Ectodermal cell (in vitro differentiated cells): Measurements from ENCODE around the gene MSH5.
A peak's percentile ranks its signal among the peaks of the same experiment; 100 is the strongest.

Source experiments
- H3K27ac ChIP-seq: 2 replicates; pipeline ENCODE4 v1.7.0; 2013; ENCODE audit warnings: mild to moderate bottlenecking, low read depth, low read length; ENCODE audit not compliant: insufficient read depth, poor library complexity, severe bottlenecking
- H3K27me3 ChIP-seq: 2 replicates; pipeline ENCODE4 v1.7.0; 2013; ENCODE audit warnings: mild to moderate bottlenecking, low read length; ENCODE audit not compliant: insufficient read depth, control insufficient read depth, poor library complexity, severe bottlenecking
- H3K36me3 ChIP-seq: one replicate; pipeline ENCODE4 v1.7.0; 2013; ENCODE audit warnings: low read length; ENCODE audit not compliant: control insufficient read depth, insufficient read depth
- H3K4me1 ChIP-seq: one replicate; pipeline ENCODE4 v1.7.0; 2013; ENCODE audit warnings: low read length; ENCODE audit not compliant: control insufficient read depth, insufficient read depth
- H3K4me3 ChIP-seq: 2 replicates; pipeline ENCODE4 v1.7.0; 2013; ENCODE audit warnings: low read depth, low read length, control low read depth; ENCODE audit not compliant: insufficient read depth
- H3K9me3 ChIP-seq: 2 replicates; pipeline ENCODE4 v1.7.0; 2013; ENCODE audit warnings: mild to moderate bottlenecking, low read length, moderate library complexity; ENCODE audit not compliant: control insufficient read depth
- WGBS, 2 experiments: methylation state at CpG; one replicate each; pipeline ENCODE4 v1.1.7; 2013; ENCODE audit warnings: missing lambda C conversion rate in 2 of 2; 5-methylcytosine and 5-hydroxymethylcytosine counted together

Gene MSH5

GRCh38 chr6:31758281-31758680, 18.5 kb downstream of the MSH5 start:
- Histone ChIP-seq H3K4me1 (peaks cover 7% of the 10 kb centered on the region), H3K9me3 (no peaks in the 10 kb centered on the region), H3K4me3 (no peak overlapping the region), H3K36me3 (peaks cover 5% of the 10 kb centered on the region), H3K27ac (no peak overlapping the region), H3K27me3 (no peaks in the 10 kb centered on the region)
- WGBS, 2 experiments, result 95 to 96% methylated on average over 2 of the region's 2 CpGs

- Histone ChIP-seq H3K4me1 (peaks cover 16% of the 10 kb centered on the region), H3K36me3 (peaks cover 5% of the 10 kb centered on the region)
These were observed 21.0 kb downstream of the MSH5 start for GRCh38 chr6:31760790-31761189.

GRCh38 chr6:31761343-31761742, 21.5 kb downstream of the MSH5 start:
- H3K27me3 ChIP-seq, result no peaks in the 10 kb centered on the region
- no peak overlapping the region for H3K4me3 ChIP-seq
- no peak overlapping the region for H3K27ac ChIP-seq
- WGBS, 2 experiments, result 96% methylated on average over 8 of the region's 8 CpGs
- peaks cover 22% of the 10 kb centered on the region for H3K4me1 ChIP-seq
- H3K9me3 ChIP-seq, result no peaks in the 10 kb centered on the region
- peaks cover 5% of the 10 kb centered on the region for H3K36me3 ChIP-seq

More at GRCh38 chr6:31760790-31761189, 21.0 kb downstream of the MSH5 start:
- H3K9me3 ChIP-seq, result no peaks in the 10 kb centered on the region
- no peak overlapping the region for H3K4me3 ChIP-seq
- no peaks in the 10 kb centered on the region for H3K27me3 ChIP-seq
- no peak overlapping the region for H3K27ac ChIP-seq
- 93 to 95% methylated on average over 5 of the region's 5 CpGs for WGBS, 2 experiments

DNA sequence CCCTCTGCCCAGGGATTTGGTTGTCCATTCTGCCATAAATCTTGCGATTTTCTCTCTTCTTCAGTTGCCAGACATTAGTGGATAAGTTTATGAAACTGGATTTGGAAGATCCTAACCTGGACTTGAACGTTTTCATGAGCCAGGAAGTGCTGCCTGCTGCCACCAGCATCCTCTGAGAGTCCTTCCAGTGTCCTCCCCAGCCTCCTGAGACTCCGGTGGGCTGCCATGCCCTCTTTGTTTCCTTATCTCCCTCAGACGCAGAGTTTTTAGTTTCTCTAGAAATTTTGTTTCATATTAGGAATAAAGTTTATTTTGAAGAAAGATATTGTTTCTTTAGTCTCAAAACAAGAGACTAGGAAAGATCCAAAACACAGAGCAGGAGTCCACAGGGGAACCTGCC, 22.6 kb downstream of the MSH5 start, which contains the start of gene SAPCD1:
TSS of gene SAPCD1 (plus strand) at position 301 of the 400 bp plus-strand sequence. CDS start 399 bp downstream, outside the sequence.
- no peaks in the 10 kb centered on the region for H3K27me3 ChIP-seq
- no peak within 1 kb of the TSS for H3K4me3 ChIP-seq
- H3K36me3 ChIP-seq, result peaks cover 5% of the 10 kb centered on the region
- no peaks in the 10 kb centered on the region for H3K9me3 ChIP-seq
- peak within 1 kb of the TSS; percentile 87 for H3K27ac ChIP-seq
- H3K4me1 ChIP-seq, result peaks cover 22% of the 10 kb centered on the region
- WGBS, 2 experiments, result 88 to 93% methylated on average over 3 to 4 of the region's 4 CpGs

GRCh38 chr6:31762878-31763618, 23.2 kb downstream of the MSH5 start:
- 83 to 85% methylated on average over 8 of the region's 8 CpGs for WGBS, 2 experiments
- no peak overlapping the region for H3K4me3 ChIP-seq
- H3K36me3 ChIP-seq, result peaks cover 5% of the 10 kb centered on the region
- peak overlapping the region; percentile 87 for H3K27ac ChIP-seq
- H3K9me3 ChIP-seq, result no peaks in the 10 kb centered on the region
- H3K27me3 ChIP-seq, result no peaks in the 10 kb centered on the region
- peaks cover 22% of the 10 kb centered on the region for H3K4me1 ChIP-seq

GRCh38 chr6:31763619-31763940, 23.8 kb downstream of the MSH5 start:
- Histone ChIP-seq H3K27me3 (no peaks in the 10 kb centered on the region), H3K4me1 (peaks cover 22% of the 10 kb centered on the region), H3K36me3 (peaks cover 5% of the 10 kb centered on the region), H3K4me3 (no peak overlapping the region), H3K27ac (peak overlapping the region; percentile 87), H3K9me3 (no peaks in the 10 kb centered on the region)
- 2 to 6% methylated on average over 1 of the region's 1 CpG for WGBS, 2 experiments

DNA sequence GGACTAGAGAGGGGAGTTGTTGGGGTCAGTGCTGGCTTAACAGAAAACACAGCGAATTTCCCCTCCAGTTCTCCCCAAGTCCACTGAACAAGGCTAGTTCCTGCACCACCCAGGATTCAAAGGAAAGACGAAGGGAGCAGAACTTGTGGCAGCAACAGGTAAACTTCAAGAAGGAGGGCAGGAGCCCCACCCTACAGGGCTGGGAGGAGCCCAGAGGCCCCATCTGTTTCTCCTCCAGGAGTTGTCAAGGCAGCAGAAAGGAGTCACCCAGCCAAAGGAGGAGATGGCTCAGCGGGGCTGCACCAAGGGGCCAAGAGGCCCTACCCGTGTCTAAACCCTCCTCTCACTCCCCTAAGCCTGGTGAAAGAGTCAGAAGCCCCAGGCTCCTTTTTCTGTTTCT, 24.4 kb downstream of the MSH5 start:
- no peaks in the 10 kb centered on the region for H3K9me3 ChIP-seq
- H3K27me3 ChIP-seq, result no peaks in the 10 kb centered on the region
- WGBS, 2 experiments, result 80 to 82% methylated on average over 4 of the region's 4 CpGs
- H3K4me3 ChIP-seq, result no peak overlapping the region
- peaks cover 22% of the 10 kb centered on the region for H3K4me1 ChIP-seq
- peak overlapping the region; percentile 22 for H3K27ac ChIP-seq
- H3K36me3 ChIP-seq, result peaks cover 5% of the 10 kb centered on the region

GRCh38 chr6:31765559-31765909, 25.7 kb downstream of the MSH5 start:
- WGBS, 2 experiments, result 91 to 94% methylated on average over 9 of the region's 9 CpGs

DNA sequence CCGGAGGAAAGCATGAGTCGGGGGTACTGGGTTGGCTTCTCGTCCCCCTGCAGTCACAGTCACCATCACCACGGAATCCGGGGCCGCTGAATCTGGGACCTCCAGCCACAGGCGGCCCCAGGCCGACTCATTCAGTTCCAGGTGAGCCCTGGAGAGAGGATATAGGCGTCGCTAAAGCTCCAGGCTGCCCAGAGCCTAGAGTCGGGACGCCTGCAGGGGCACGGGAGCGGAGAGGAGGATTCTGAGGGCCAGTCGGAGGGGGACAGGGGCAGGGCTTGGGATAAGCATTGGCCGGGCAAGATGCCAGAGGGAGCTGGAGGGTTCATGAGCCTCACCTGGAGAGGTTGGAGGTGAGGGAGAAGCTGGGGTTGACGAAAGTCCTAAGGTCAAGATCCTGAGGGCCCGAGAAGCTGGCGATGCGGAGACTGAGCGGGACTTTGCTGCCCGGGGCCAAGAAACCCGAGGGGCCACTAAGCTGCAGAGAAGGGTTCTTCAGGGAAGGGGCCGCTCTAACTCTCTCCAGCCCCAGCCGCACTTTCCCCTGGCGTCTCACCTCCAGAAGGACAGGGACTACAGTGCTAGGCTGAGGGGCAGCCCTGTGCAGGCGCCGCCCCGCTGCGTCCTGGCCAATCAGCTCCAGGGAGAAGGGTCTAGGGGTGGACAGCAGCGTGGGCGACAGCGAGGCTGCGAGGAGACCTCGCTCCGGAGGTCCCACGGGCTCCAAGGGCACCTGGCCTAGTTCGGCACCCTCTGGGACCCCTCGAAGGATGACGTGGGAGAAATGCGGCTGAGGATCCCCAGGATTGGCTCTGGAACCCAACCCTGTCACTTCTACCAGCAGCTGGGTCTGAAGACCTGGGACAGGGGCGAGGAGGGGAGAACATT, 26.3 kb downstream of the MSH5 start:
- no peak overlapping the region for H3K4me3 ChIP-seq
- H3K27me3 ChIP-seq, result no peaks in the 10 kb centered on the region
- 75% methylated on average over 42 of the region's 42 CpGs for WGBS, 2 experiments
- peaks cover 22% of the 10 kb centered on the region for H3K4me1 ChIP-seq
- H3K36me3 ChIP-seq, result no peaks in the 10 kb centered on the region
- no peak overlapping the region for H3K27ac ChIP-seq
- H3K9me3 ChIP-seq, result no peaks in the 10 kb centered on the region

More at GRCh38 chr6:31765559-31765909, 25.7 kb downstream of the MSH5 start:
- Histone ChIP-seq H3K36me3 (no peaks in the 10 kb centered on the region), H3K4me1 (peaks cover 22% of the 10 kb centered on the region), H3K9me3 (no peaks in the 10 kb centered on the region), H3K27ac (no peak overlapping the region), H3K4me3 (no peak overlapping the region), H3K27me3 (no peaks in the 10 kb centered on the region)

GRCh38 chr6:31767096-31767645, 27.4 kb downstream of the MSH5 start:
- H3K36me3 ChIP-seq, result no peaks in the 10 kb centered on the region
- H3K27me3 ChIP-seq, result no peaks in the 10 kb centered on the region
- no peak overlapping the region for H3K4me3 ChIP-seq
- 89 to 92% methylated on average over 6 of the region's 6 CpGs for WGBS, 2 experiments
- H3K4me1 ChIP-seq, result peaks cover 22% of the 10 kb centered on the region
- no peak overlapping the region for H3K27ac ChIP-seq
- no peaks in the 10 kb centered on the region for H3K9me3 ChIP-seq
